Fibroblast of lung (primary cell): ENCODE results near the gene CBR3.

Experiments used
- EZH2 ChIP-seq: IDR thresholded peaks from 2 replicates; pipeline ENCODE4 v1.5.1; 2012; ENCODE audit warnings: low read length, control low read depth, mild to moderate bottlenecking; ENCODE audit errors: missing control alignments
- TF ChIP-seq, protein P1 (sequence below), 2 donors: IDR thresholded peaks in 1 of 2; conservative IDR thresholded peaks in 1 of 2; 1 replicate in 1 of 2; 2 replicates in 1 of 2; pipeline ENCODE4 v1.5.1; 2011 to 2012; ENCODE audit warnings: low read length in 2 of 2, control low read depth in 1 of 2, inconsistent platforms in 1 of 2, low read depth in 1 of 2, mild to moderate bottlenecking in 1 of 2

DNA sequence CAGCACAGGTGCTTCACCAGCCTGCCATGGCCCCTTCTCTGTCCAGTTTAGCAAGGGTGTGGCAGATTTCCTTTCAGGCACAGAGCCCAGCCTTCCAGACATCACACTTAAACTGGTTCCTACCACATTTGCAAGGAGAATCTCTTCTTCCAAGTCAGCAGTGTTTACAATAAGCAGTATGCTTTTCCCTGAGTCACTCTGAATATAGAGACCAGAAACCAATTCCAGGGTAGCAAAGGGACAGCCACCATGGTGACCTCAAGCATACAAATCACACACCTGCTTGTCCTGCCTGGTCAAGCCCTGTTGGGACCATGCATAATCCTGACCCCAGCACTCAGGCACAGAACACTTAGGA lies 8.7 kb upstream of the CBR3 start:
- TF ChIP-seq, protein P1, sequence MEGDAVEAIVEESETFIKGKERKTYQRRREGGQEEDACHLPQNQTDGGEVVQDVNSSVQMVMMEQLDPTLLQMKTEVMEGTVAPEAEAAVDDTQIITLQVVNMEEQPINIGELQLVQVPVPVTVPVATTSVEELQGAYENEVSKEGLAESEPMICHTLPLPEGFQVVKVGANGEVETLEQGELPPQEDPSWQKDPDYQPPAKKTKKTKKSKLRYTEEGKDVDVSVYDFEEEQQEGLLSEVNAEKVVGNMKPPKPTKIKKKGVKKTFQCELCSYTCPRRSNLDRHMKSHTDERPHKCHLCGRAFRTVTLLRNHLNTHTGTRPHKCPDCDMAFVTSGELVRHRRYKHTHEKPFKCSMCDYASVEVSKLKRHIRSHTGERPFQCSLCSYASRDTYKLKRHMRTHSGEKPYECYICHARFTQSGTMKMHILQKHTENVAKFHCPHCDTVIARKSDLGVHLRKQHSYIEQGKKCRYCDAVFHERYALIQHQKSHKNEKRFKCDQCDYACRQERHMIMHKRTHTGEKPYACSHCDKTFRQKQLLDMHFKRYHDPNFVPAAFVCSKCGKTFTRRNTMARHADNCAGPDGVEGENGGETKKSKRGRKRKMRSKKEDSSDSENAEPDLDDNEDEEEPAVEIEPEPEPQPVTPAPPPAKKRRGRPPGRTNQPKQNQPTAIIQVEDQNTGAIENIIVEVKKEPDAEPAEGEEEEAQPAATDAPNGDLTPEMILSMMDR (conservative IDR thresholded peaks at IDR 0.05 in 1 of 2, IDR thresholded peaks at IDR 0.05 in 1 of 2; ENCODE audit: low read depth in 1 of 2, low read length in 2 of 2), result no peak
- TF ChIP-seq EZH2, result no peak
